K562 (cell line): ENCODE measurements around the gene CMTM4. TPM values are rescaled to one million over a fixed set of nuclear protein-coding genes. Genes with fewer than 3 reads are reported as not detected.

Experiments used
- ATAC-seq: fragments of 200-7000 bp; cut with Tn5 transposase; 3 replicates; pipeline ENCODE4 v1.9.1; 2020; ENCODE audit warnings: moderate library complexity
- BruUV-seq: library from RNA; stranded (reverse); fragments of 400-500 nt; replicated peaks from 2 replicates; lab custom pipeline; 2021; lab: Mats Ljungman, UMichigan
- CTCF ChIA-PET: fragments of 300-600 bp; formaldehyde crosslinking; extraction: SDS; loops from one replicate; lab custom pipeline; 2021; ENCODE audit warnings: low intra/inter-chr PET ratio; lab: Yijun Ruan, JAX
- POLR2A ChIA-PET: fragments of 300-600, 350-650 bp; sonication (Branson Sonifier 250); formaldehyde crosslinking; extraction: SDS; loops from one replicate; lab custom pipeline; 2021; ENCODE audit warnings: antibody characterized with exemption, inconsistent platforms; lab: Yijun Ruan, JAX
- DNase-seq, 4 experiments: peaks; one replicate each; pipeline versions ENCODE4 v3.0.0 to v3.0.0-alpha.2; 2011 to 2018; ENCODE audit warnings: low spot score in 3 of 4, mixed read lengths in 3 of 4; ENCODE audit errors: extremely low read depth in 1 of 4
- FAIRE-seq: peaks from 2 replicates; lab custom pipeline; 2011; peaks lifted over from hg19 to GRCh38; lab: Jason Lieb, UNC
- H2AFZ ChIP-seq: 2 replicates; pipeline ENCODE4 v1.6.0; 2011; ENCODE audit warnings: low read depth, low read length, control low read depth, inconsistent platforms
- H3K27ac ChIP-seq: fragments of 200-600 bp; 3 replicates; pipeline ENCODE4 v1.8.0; 2011; ENCODE audit warnings: low read depth, mild to moderate bottlenecking, control low read depth, inconsistent platforms, low read length, moderate library complexity, mixed read lengths; ENCODE audit errors: extremely low read depth
- H3K27me3 ChIP-seq, 2 experiments: fragments of 300-600 bp in 1 of 2; 2 replicates in 1 of 2; 3 replicates in 1 of 2; pipeline versions ENCODE4 v1.6.0 to v1.8.0; 2011; ENCODE audit warnings: inconsistent platforms in 2 of 2, low read length in 2 of 2, mild to moderate bottlenecking in 1 of 2, mixed read lengths in 1 of 2, moderate library complexity in 1 of 2; ENCODE audit not compliant: control insufficient read depth in 2 of 2, insufficient read depth in 2 of 2
- H3K36me3 ChIP-seq: fragments of 300-600 bp; 3 replicates; pipeline ENCODE4 v1.8.0; 2011; ENCODE audit warnings: mild to moderate bottlenecking, low read length, inconsistent platforms; ENCODE audit not compliant: control insufficient read depth, insufficient read depth
- H3K4me1 ChIP-seq, 2 experiments: fragments of 200-600 bp in 1 of 2; replicated peaks in 1 of 2; 2 replicates in 1 of 2; 3 replicates in 1 of 2; pipeline versions ENCODE4 v1.5.1 to v1.8.0; 2011; ENCODE audit warnings: inconsistent platforms in 2 of 2, low read length in 2 of 2, mild to moderate bottlenecking in 1 of 2, mixed read lengths in 1 of 2, moderate library complexity in 1 of 2; ENCODE audit not compliant: control insufficient read depth in 2 of 2, insufficient read depth in 2 of 2
- H3K4me2 ChIP-seq: 2 replicates; pipeline ENCODE4 v1.6.1; 2011; ENCODE audit warnings: low read length, control low read depth, inconsistent platforms, mixed read lengths; ENCODE audit not compliant: insufficient read depth
- H3K4me3 ChIP-seq: fragments of 200-600 bp; sonication (generic), shearing (Covaris generic); 2 replicates; pipeline ENCODE4 v1.5.1; 2016; ENCODE audit warnings: control low read depth, inconsistent platforms
- H3K79me2 ChIP-seq: fragments of 200-600 bp; 3 replicates; pipeline ENCODE4 v1.8.0; 2011; ENCODE audit warnings: low read length, inconsistent platforms; ENCODE audit not compliant: control insufficient read depth, insufficient read depth
- H3K9ac ChIP-seq, 2 experiments: 2 replicates each; pipeline versions ENCODE4 v1.6.0 to v1.6.1; 2011; ENCODE audit warnings: low read depth in 2 of 2, low read length in 2 of 2, control low read depth in 1 of 2, inconsistent platforms in 1 of 2, mild to moderate bottlenecking in 1 of 2, mixed read lengths in 1 of 2; ENCODE audit not compliant: insufficient read depth in 1 of 2
- H3K9me1 ChIP-seq: one replicate; pipeline ENCODE4 v1.6.0; 2011; ENCODE audit warnings: inconsistent platforms, mild to moderate bottlenecking, low read length, moderate library complexity; ENCODE audit not compliant: control insufficient read depth, insufficient read depth
- H3K9me3 ChIP-seq: replicated peaks from 2 replicates; pipeline ENCODE4 v1.5.1; 2011; ENCODE audit warnings: low read depth, low read length, inconsistent platforms; ENCODE audit not compliant: control insufficient read depth, insufficient read depth
- H4K20me1 ChIP-seq: replicated peaks from 2 replicates; pipeline ENCODE4 v1.6.1; 2011; ENCODE audit warnings: low read length, inconsistent platforms, mixed read lengths; ENCODE audit not compliant: control insufficient read depth, insufficient read depth
- CBFB ChIP-seq: sonication (generic); formaldehyde crosslinking; IDR thresholded peaks from 2 replicates; pipeline ENCODE4 v1.4.0; 2020; ENCODE audit warnings: mild to moderate bottlenecking, missing genetic modification reagents
- CREM ChIP-seq: IDR thresholded peaks from 2 replicates; pipeline ENCODE4 v1.6.1; 2014; ENCODE audit warnings: antibody characterized with exemption, low read depth
- DACH1 ChIP-seq: fragments of 450-650 bp; IDR thresholded peaks from 2 replicates; pipeline ENCODE4 v1.6.1; 2018; ENCODE audit not compliant: partially characterized antibody
- EP400 ChIP-seq: fragments of 450-650 bp; IDR thresholded peaks from 2 replicates; pipeline ENCODE4 v1.6.1; 2017; ENCODE audit warnings: antibody characterized with exemption, mild to moderate bottlenecking, moderate library complexity
- HNRNPUL1 ChIP-seq: fragments of 200-400 bp; formaldehyde crosslinking; IDR thresholded peaks from 2 replicates; pipeline ENCODE4 v1.6.1; 2017; ENCODE audit warnings: low read length
- KLF13 ChIP-seq: fragments of 450-650 bp; IDR thresholded peaks from 2 replicates; pipeline ENCODE4 v1.6.1; 2016; ENCODE audit warnings: missing genetic modification characterization, low read depth, mild to moderate bottlenecking, missing compliant biosample characterization, moderate library complexity, borderline replicate concordance
- PYGO2 ChIP-seq: fragments of 450-650 bp; IDR thresholded peaks from 2 replicates; pipeline ENCODE4 v1.6.1; 2016; ENCODE audit warnings: mild to moderate bottlenecking, missing genetic modification characterization, moderate library complexity, missing compliant biosample characterization
- RBFOX2 ChIP-seq: fragments of 200-400 bp; formaldehyde crosslinking; IDR thresholded peaks from 2 replicates; pipeline ENCODE4 v1.6.1; 2017; ENCODE audit warnings: low read depth, mild to moderate bottlenecking, low read length, moderate library complexity
- TAL1 ChIP-seq: fragments of 450-650 bp; IDR thresholded peaks from 2 replicates; pipeline ENCODE4 v1.6.1; 2016; ENCODE audit warnings: mild to moderate bottlenecking
- TCF7L2 ChIP-seq: fragments of 150-350 bp; IDR thresholded peaks from 2 replicates; pipeline ENCODE4 v1.6.1; 2016; ENCODE audit warnings: low read depth, mild to moderate bottlenecking, low read length, moderate library complexity
- TEAD2 ChIP-seq: fragments of 450-650 bp; IDR thresholded peaks from 2 replicates; pipeline ENCODE4 v1.6.1; 2016; ENCODE audit warnings: missing genetic modification characterization, control low read depth, missing compliant biosample characterization
- ZNF212 ChIP-seq: fragments of 450-650 bp; formaldehyde crosslinking; IDR thresholded peaks from 2 replicates; pipeline ENCODE4 v1.4.0; 2020; ENCODE audit warnings: mild to moderate bottlenecking
- ZNF79 ChIP-seq: fragments of 250-450 bp; sonication (Bioruptor Pico); IDR thresholded peaks from 2 replicates; pipeline ENCODE4 v1.4.0; 2020; ENCODE audit warnings: low read depth, mild to moderate bottlenecking, moderate library complexity
- WGBS: fragments of 100-300 bp; shearing (Covaris generic); methylation state at CpG from one replicate; pipeline ENCODE4 v1.1.6; 2016; ENCODE audit warnings: low coverage, mixed read lengths; ENCODE audit not compliant: insufficient coverage; ENCODE audit errors: missing lambda C conversion rate; 5-methylcytosine and 5-hydroxymethylcytosine counted together
- in situ Hi-C: fragments of 300-500 bp; cut with MboI; formaldehyde crosslinking; loops from 4 replicates; pipeline ENCODE4 v1.15.0; 2018; ENCODE audit warnings: inconsistent platforms, mixed read lengths
- intact Hi-C: fragments of 100-400 bp; cut with micrococcal nuclease; formaldehyde crosslinking; loops from 2 replicates; pipeline ENCODE4 v1.14.2; 2022
- polyA plus RNA-seq, 8 experiments: library from polyadenylated mRNA; depleted of rRNA in 4 of 8; stranded (reverse) in 5 of 8; unstranded in 3 of 8; fragments of >200 nt; fragmentation: Nextera tagmentation in 2 of 8; fragmentation: Illumina TruSeq in 1 of 8; extraction: Ambion mirVana in 2 of 8; extraction: Trizol in 1 of 8; gene quantifications; 2 replicates each; pipeline versions ENCODE4 v1.2.1 to v1.2.3, GENCODE V29; 2011 to 2014; ENCODE audit warnings: inconsistent platforms in 1 of 8, missing spikeins in 1 of 8
- total RNA-seq, 7 experiments: library from RNA; depleted of rRNA in 6 of 7; stranded (reverse); fragments of >200 nt in 6 of 7; fragmentation: Illumina TruSeq in 2 of 7; extraction: Trizol in 2 of 7; gene quantifications; 2 replicates each; pipeline versions ENCODE4 v1.2.1 to v1.2.3, GENCODE V29; 2011 to 2021; ENCODE audit warnings: low replicate concordance in 1 of 7
- TF ChIP-seq, protein P1 (sequence below): sonication (generic); formaldehyde crosslinking; IDR thresholded peaks from 2 replicates; pipeline ENCODE4 v1.8.1; 2023; ENCODE audit warnings: mild to moderate bottlenecking, missing genetic modification reagents, moderate library complexity
- TF ChIP-seq, protein P2 (sequence below), 3 experiments: fragments of 200-800 bp in 1 of 3; sonication (Bioruptor generic) in 1 of 3; sonication (generic) in 1 of 3; formaldehyde crosslinking in 1 of 3; IDR thresholded peaks; 2 replicates each; pipeline versions ENCODE4 v1.6.1 to v1.8.0; 2016 to 2022; ENCODE audit warnings: mild to moderate bottlenecking in 2 of 3, missing compliant biosample characterization in 2 of 3, missing genetic modification characterization in 2 of 3, missing genetic modification reagents in 1 of 3
- TF ChIP-seq, protein P3 (sequence below): fragments of 250-450 bp; sonication (Bioruptor Pico); IDR thresholded peaks from 2 replicates; pipeline ENCODE4 v1.8.0; 2022; ENCODE audit warnings: inconsistent platforms
- TF ChIP-seq, protein P4 (sequence below): fragments of 250-450 bp; sonication (Bioruptor Pico); IDR thresholded peaks from 2 replicates; pipeline ENCODE4 v1.8.0; 2022; ENCODE audit warnings: moderate library complexity, mild to moderate bottlenecking, inconsistent platforms

CMTM4 gene
- total and polyA plus RNA-seq, 9 of the 15 experiments (the other 6 are each of a cell fraction or from before 2014, with no cell fraction given) = 2.0 to 21.3 (median 12.5) TPM

DNA sequence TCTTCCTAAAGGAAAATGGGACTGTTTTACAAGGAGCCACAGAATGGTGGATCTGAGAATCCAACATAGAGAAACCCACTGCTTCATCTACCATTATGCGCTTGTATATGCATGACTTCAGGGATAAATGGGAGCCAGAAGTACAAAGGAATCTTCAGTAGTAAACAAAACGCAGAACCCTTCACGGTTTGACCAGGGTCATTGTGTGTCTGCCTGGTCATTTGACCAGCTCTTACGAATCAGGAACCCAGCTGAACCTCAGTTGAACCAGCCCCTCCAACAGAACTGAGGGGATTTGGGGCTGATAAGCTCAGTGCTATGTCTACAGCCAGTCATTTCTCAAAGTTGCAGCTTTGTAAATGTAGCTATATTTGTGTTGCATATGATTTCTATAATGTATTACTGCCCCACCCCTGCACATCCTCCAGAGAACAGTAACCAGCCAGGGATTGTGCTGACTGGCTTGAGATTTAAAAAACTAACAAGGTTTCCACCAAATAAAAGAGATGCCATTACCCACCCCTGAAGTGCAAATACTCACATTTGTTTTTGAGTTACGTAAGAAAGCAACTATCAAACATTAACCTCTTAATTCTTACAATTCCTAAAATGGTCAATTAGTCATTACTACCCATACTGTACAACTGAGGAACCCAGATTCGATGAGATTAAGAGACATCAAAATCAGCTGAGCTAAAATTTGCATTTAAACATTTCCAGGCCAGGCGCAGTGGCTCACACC is 6.3 kb downstream of the CMTM4 start (continued):
- TF ChIP-seq, protein P1, sequence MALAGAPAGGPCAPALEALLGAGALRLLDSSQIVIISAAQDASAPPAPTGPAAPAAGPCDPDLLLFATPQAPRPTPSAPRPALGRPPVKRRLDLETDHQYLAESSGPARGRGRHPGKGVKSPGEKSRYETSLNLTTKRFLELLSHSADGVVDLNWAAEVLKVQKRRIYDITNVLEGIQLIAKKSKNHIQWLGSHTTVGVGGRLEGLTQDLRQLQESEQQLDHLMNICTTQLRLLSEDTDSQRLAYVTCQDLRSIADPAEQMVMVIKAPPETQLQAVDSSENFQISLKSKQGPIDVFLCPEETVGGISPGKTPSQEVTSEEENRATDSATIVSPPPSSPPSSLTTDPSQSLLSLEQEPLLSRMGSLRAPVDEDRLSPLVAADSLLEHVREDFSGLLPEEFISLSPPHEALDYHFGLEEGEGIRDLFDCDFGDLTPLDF = no peak
- TF ChIP-seq CREM (no peak), CBFB (CRISPR knock-in tag) (no peak), ZNF212 (CRISPR knock-in tag) (no peak), PYGO2 (tag) (no peak)
- TF ChIP-seq, all 486 proteins: peak for 0

DNA sequence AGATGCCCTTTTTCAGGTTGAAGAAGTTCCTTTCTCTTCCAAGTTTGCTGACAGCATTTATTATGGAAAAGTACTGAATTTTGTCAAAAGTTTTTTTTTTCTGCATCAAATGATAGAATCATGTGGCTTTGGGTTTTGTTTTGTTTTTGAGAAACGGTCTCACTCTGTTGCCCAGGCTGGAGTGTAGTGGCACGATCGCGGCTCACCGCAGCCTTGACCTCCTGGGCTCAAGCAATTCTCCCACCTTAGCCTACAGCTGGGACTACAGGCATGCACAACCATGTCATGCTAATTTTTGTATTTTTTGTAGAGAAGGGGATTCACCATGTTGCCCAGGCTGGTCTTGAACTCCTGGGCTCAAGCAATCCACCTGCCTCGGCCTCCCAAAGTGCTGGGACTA is 7.3 kb downstream of the CMTM4 start:
- H4K20me1 ChIP-seq = 0 out of 2 replicates have a peak, but pooled peaks cover 3% of the 10 kb centered on the region
- no peak overlapping the region for H3K4me3 ChIP-seq
- no TSS peak for BruUV-seq
- WGBS = 85% methylated on average over 6 of the region's 6 CpGs
- CTCF ChIA-PET = no interaction called here
- H3K4me1 ChIP-seq = peaks cover 6 to 9% of the 10 kb centered on the region in 2 experiments; a peak in 3 of 5 replicates
- no peak overlapping the region for H2AFZ ChIP-seq
- intact Hi-C loops = no loop called here
- H3K9me1 ChIP-seq = no peaks in the 10 kb centered on the region
- H3K27me3 ChIP-seq = no peaks in the 10 kb centered on the region
- H3K9ac ChIP-seq = no peak overlapping the region
- POLR2A ChIA-PET = no interaction called here
- H3K79me2 ChIP-seq = peaks cover 21% of the 10 kb centered on the region
- H3K27ac ChIP-seq = no peak overlapping the region
- in situ Hi-C loops = no loop called here
- no peaks in the 10 kb centered on the region for H3K9me3 ChIP-seq
- DNase-seq (no peak), FAIRE-seq (no peak), ATAC-seq (no peak)
- peaks cover 5% of the 10 kb centered on the region; the same call in 1 of the 3 replicates for H3K36me3 ChIP-seq
- no peak overlapping the region for H3K4me2 ChIP-seq
- TF ChIP-seq DACH1 (no peak), ZNF79 (CRISPR knock-in tag) (no peak), EP400 (no peak), KLF13 (no peak), TEAD2 (tag) (no peak), RBFOX2 (no peak), TCF7L2 (no peak), TAL1 (no peak), HNRNPUL1 (no peak)
- TF ChIP-seq, protein P2, sequence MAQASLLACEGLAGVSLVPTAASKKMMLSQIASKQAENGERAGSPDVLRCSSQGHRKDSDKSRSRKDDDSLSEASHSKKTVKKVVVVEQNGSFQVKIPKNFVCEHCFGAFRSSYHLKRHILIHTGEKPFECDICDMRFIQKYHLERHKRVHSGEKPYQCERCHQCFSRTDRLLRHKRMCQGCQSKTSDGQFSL (CRISPR knock-in tag; IDR thresholded peaks at IDR 0.05) = no peak
- TF ChIP-seq, protein P2 (tag; IDR thresholded peaks at IDR 0.05) = no peak
- TF ChIP-seq, protein P3, sequence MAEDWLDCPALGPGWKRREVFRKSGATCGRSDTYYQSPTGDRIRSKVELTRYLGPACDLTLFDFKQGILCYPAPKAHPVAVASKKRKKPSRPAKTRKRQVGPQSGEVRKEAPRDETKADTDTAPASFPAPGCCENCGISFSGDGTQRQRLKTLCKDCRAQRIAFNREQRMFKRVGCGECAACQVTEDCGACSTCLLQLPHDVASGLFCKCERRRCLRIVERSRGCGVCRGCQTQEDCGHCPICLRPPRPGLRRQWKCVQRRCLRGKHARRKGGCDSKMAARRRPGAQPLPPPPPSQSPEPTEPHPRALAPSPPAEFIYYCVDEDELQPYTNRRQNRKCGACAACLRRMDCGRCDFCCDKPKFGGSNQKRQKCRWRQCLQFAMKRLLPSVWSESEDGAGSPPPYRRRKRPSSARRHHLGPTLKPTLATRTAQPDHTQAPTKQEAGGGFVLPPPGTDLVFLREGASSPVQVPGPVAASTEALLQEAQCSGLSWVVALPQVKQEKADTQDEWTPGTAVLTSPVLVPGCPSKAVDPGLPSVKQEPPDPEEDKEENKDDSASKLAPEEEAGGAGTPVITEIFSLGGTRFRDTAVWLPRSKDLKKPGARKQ (CRISPR knock-in tag) = no peak
- TF ChIP-seq, protein P4, sequence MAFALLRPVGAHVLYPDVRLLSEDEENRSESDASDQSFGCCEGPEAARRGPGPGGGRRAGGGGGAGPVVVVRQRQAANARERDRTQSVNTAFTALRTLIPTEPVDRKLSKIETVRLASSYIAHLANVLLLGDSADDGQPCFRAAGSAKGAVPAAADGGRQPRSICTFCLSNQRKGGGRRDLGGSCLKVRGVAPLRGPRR = no peak
